ENCODE results near the gene PCSK1N.
"Not testable (repeated sequence)": the region's sequence is repeated elsewhere in the genome, so short reads cannot be mapped to it uniquely, and the experiment has no call there.

PCSK1N gene

DNA sequence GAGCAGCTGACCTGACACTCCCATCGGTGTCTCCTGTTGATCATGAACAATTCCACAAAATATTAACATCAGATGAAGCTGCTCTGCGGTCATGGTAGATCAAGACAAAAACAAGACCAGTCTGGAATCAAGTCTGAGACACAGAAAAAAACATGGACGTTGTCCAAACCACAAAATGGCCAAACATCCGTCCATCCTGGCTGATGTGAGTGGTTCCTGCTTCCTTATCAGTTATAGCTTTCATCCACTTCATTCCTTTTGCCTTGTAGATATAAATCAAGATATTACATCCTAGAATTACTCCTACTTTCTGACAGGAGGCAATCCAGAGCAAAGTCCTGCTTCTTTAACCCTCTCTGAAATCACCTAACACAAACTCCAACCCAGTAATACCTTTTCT, 28.8 kb upstream of the PCSK1N start:
- H3K9me2 ChIP-seq (replicated peaks; ENCODE audit: low read depth, low read length), result no peaks in the 10 kb centered on the region
- no peak overlapping the region for H3K9ac ChIP-seq (ENCODE audit: low read depth, low read length, poor library complexity, severe bottlenecking)
- H3K79me2 ChIP-seq (ENCODE audit: insufficient read depth, low read length), result no peaks in the 10 kb centered on the region
- H3K27me3 ChIP-seq (ENCODE audit: insufficient read depth, low read length, poor library complexity, severe bottlenecking), result no peaks in the 10 kb centered on the region
- no peak for TF ChIP-seq EZH2phosphoT487 (IDR thresholded peaks at IDR 0.05; ENCODE audit: borderline replicate concordance)
- TF ChIP-seq, protein P1, sequence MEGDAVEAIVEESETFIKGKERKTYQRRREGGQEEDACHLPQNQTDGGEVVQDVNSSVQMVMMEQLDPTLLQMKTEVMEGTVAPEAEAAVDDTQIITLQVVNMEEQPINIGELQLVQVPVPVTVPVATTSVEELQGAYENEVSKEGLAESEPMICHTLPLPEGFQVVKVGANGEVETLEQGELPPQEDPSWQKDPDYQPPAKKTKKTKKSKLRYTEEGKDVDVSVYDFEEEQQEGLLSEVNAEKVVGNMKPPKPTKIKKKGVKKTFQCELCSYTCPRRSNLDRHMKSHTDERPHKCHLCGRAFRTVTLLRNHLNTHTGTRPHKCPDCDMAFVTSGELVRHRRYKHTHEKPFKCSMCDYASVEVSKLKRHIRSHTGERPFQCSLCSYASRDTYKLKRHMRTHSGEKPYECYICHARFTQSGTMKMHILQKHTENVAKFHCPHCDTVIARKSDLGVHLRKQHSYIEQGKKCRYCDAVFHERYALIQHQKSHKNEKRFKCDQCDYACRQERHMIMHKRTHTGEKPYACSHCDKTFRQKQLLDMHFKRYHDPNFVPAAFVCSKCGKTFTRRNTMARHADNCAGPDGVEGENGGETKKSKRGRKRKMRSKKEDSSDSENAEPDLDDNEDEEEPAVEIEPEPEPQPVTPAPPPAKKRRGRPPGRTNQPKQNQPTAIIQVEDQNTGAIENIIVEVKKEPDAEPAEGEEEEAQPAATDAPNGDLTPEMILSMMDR (conservative IDR thresholded peaks at IDR 0.05; ENCODE audit: low read length), result no peak
- no peaks in the 10 kb centered on the region for H3K4me1 ChIP-seq (ENCODE audit: insufficient read depth, low read length, poor library complexity, severe bottlenecking)
- H3F3A ChIP-seq (ENCODE audit: low read depth), result no peaks in the 10 kb centered on the region
- H3K9me3 ChIP-seq (ENCODE audit: insufficient read depth, low read depth, low read length), result no peaks in the 10 kb centered on the region
- no peak overlapping the region for H3K4me3 ChIP-seq (ENCODE audit: low read length, poor library complexity, severe bottlenecking)
- no peaks in the 10 kb centered on the region for H4K20me1 ChIP-seq (ENCODE audit: insufficient read depth, low read length, poor library complexity, severe bottlenecking)
- no peak overlapping the region for H3K4me2 ChIP-seq (ENCODE audit: low read depth, low read length, poor library complexity, severe bottlenecking)
- no peaks in the 10 kb centered on the region for H3K36me3 ChIP-seq (ENCODE audit: insufficient read depth, low read length)
- no peak overlapping the region for H2AFZ ChIP-seq (ENCODE audit: low read length)

DNA sequence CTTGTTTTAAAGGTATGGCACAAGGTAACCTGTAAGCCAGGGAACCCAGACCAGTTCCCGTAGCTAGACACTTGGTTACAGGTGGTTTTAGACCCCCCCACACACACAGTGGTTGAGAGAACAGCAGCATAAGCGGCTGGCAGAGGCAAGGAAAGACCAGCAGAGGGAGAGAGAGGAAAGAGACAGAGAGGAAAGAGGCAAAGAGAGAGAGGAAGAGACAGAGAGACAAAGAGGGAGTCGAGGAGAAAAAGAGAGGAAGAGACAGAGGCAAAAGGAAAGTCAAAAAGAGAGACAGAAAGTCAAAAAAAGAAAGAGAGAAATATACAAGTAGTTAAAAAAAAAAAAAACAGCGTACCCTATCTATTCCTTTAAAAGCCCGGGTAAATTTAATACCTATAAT, 19.5 kb upstream of the PCSK1N start:
- Histone ChIP-seq H3K4me1 (ENCODE audit: insufficient read depth, low read length, poor library complexity, severe bottlenecking) (no peaks in the 10 kb centered on the region), H3K9me3 (ENCODE audit: insufficient read depth, low read depth, low read length) (no peaks in the 10 kb centered on the region), H3K79me2 (ENCODE audit: insufficient read depth, low read length) (no peaks in the 10 kb centered on the region), H3F3A (ENCODE audit: low read depth) (no peaks in the 10 kb centered on the region), H3K4me3 (ENCODE audit: low read length, poor library complexity, severe bottlenecking) (no peak overlapping the region), H3K4me2 (ENCODE audit: low read depth, low read length, poor library complexity, severe bottlenecking) (no peak overlapping the region), H3K9ac (ENCODE audit: low read depth, low read length, poor library complexity, severe bottlenecking) (no peak overlapping the region), H3K27me3 (ENCODE audit: insufficient read depth, low read length, poor library complexity, severe bottlenecking) (no peaks in the 10 kb centered on the region), H3K36me3 (ENCODE audit: insufficient read depth, low read length) (no peaks in the 10 kb centered on the region), H3K9me2 (replicated peaks; ENCODE audit: low read depth, low read length) (no peaks in the 10 kb centered on the region), H4K20me1 (ENCODE audit: insufficient read depth, low read length, poor library complexity, severe bottlenecking) (no peaks in the 10 kb centered on the region), H2AFZ (ENCODE audit: low read length) (no peak overlapping the region)
- no peak for TF ChIP-seq EZH2phosphoT487 (IDR thresholded peaks at IDR 0.05; ENCODE audit: borderline replicate concordance)
- TF ChIP-seq, protein P1 (conservative IDR thresholded peaks at IDR 0.05; ENCODE audit: low read length), result peak; percentile 40

DNA sequence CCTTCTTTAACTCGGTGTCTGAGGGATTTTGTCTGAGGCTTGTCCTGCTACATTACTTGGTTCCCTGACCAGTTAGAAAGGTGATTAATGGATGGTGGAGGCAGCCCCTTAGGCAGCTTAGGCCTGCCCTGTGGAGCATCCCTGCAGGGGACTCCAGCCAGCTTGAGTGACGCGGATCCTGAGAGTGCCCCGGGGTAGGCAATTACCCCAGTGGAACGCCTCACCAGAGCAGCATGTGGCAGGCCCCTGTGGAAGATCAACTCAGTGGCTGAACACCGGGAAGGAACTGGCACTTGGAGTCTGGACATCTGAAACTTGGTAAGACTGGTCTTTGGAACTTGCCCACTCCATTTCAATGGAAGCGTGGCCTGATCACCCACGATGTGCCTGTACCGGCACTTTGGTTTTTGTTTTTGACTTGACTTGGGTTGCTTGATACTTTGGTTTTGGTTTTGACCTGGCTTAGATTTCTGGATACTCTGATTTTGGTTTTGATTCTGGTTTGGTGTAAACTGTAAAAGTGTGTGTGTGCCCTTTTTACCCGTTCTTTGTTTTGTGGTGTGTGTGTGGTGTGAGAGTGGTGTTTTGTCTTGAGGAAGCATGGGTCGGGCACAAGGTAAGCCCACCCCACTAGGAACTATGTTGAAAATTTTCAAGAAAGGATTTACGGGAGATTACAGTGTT, 18.9 kb upstream of the PCSK1N start:
- not testable (repeated sequence) for H3F3A ChIP-seq (ENCODE audit: low read depth); H3K4me3 ChIP-seq (ENCODE audit: low read length, poor library complexity, severe bottlenecking); H3K36me3 ChIP-seq (ENCODE audit: insufficient read depth, low read length); H2AFZ ChIP-seq (ENCODE audit: low read length); H3K9me2 ChIP-seq (replicated peaks; ENCODE audit: low read depth, low read length); H3K9ac ChIP-seq (ENCODE audit: low read depth, low read length, poor library complexity, severe bottlenecking); H3K27me3 ChIP-seq (ENCODE audit: insufficient read depth, low read length, poor library complexity, severe bottlenecking); H3K79me2 ChIP-seq (ENCODE audit: insufficient read depth, low read length); H4K20me1 ChIP-seq (ENCODE audit: insufficient read depth, low read length, poor library complexity, severe bottlenecking); H3K9me3 ChIP-seq (ENCODE audit: insufficient read depth, low read depth, low read length); H3K4me1 ChIP-seq (ENCODE audit: insufficient read depth, low read length, poor library complexity, severe bottlenecking); H3K4me2 ChIP-seq (ENCODE audit: low read depth, low read length, poor library complexity, severe bottlenecking)

DNA sequence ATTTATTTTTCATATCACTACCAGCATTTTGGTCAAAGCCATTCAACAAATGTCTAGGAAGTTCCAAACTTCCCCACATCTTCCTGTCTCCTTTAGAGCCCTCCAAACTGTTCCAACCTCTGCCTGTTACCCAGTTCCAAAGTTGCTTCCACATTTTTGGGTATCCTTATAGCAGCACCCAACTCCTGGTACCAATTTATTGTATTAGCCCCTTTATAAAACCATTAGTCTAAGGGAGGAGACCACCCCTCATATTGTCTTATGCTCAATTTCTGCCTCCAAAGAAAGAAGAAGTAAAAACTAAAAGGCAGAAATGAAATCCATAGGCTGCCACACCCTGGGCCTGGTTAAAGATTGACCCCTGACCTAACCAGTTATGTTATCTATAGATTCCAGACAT, 18.1 kb upstream of the PCSK1N start:
- not testable (repeated sequence) for H2AFZ ChIP-seq (ENCODE audit: low read length); H3K36me3 ChIP-seq (ENCODE audit: insufficient read depth, low read length); H3K79me2 ChIP-seq (ENCODE audit: insufficient read depth, low read length); H3K9me3 ChIP-seq (ENCODE audit: insufficient read depth, low read depth, low read length); H3K4me3 ChIP-seq (ENCODE audit: low read length, poor library complexity, severe bottlenecking); H3K9me2 ChIP-seq (replicated peaks; ENCODE audit: low read depth, low read length); H4K20me1 ChIP-seq (ENCODE audit: insufficient read depth, low read length, poor library complexity, severe bottlenecking); H3F3A ChIP-seq (ENCODE audit: low read depth); H3K27me3 ChIP-seq (ENCODE audit: insufficient read depth, low read length, poor library complexity, severe bottlenecking); H3K4me1 ChIP-seq (ENCODE audit: insufficient read depth, low read length, poor library complexity, severe bottlenecking); H3K4me2 ChIP-seq (ENCODE audit: low read depth, low read length, poor library complexity, severe bottlenecking); H3K9ac ChIP-seq (ENCODE audit: low read depth, low read length, poor library complexity, severe bottlenecking)

Data from Loucy (cell line).